ENCODE data around the gene DCTN1.
"Not testable (repeated sequence)": the region's sequence is repeated elsewhere in the genome, so short reads cannot be mapped to it uniquely, and the experiment has no call there.

DCTN1 gene

DNA sequence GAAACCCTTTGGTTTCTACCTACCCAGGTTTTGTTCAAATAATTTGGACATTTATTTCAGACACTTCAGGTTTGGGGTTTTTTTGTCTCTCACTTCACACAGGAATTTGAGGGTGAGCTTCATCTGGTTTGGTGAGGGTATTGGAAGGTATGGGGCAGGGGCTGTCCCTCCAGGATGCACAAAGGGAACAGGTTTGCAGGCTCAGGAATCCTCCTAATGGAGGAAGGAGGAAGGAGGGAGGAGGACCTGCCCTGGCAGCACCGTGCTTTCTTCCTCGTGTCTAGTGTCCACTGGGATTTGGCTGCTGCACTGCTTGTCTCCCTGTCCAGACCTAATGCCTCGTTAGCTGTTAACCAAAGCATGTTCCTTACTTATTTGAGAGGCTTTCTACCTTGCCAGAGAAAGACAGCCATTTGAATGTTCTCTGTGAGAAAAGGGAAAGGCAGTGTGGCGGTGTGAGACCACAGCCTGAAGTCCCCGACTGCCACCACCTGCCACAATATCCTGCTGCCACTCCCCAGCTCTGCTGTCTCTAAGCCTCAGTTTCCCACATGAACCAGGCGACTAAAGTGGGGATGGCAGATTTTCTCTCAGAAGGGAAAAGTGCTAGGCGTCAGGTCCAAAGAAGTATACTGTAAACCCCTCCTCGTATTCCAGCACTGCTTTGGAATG, 34.7 kb downstream of the DCTN1 start:
- no peak overlapping the region for H3K4me3 ChIP-seq (ENCODE audit: low read length)
- H3F3A ChIP-seq (ENCODE audit: control insufficient read depth, insufficient read depth) = no peaks in the 10 kb centered on the region
- H3K9me2 ChIP-seq (replicated peaks; ENCODE audit: control insufficient read depth, low read length) = no peaks in the 10 kb centered on the region
- H3K27me3 ChIP-seq (ENCODE audit: control insufficient read depth, low read length) = peaks cover 43% of the 10 kb centered on the region
- H3K4me2 ChIP-seq (ENCODE audit: low read length) = no peak overlapping the region
- no peaks in the 10 kb centered on the region for H3K79me2 ChIP-seq (ENCODE audit: control insufficient read depth, low read length)
- no peaks in the 10 kb centered on the region for H3K36me3 ChIP-seq (ENCODE audit: control insufficient read depth, low read length)
- H4K20me1 ChIP-seq (ENCODE audit: control insufficient read depth, insufficient read depth, low read depth, low read length) = no peaks in the 10 kb centered on the region
- TF ChIP-seq, protein P1, sequence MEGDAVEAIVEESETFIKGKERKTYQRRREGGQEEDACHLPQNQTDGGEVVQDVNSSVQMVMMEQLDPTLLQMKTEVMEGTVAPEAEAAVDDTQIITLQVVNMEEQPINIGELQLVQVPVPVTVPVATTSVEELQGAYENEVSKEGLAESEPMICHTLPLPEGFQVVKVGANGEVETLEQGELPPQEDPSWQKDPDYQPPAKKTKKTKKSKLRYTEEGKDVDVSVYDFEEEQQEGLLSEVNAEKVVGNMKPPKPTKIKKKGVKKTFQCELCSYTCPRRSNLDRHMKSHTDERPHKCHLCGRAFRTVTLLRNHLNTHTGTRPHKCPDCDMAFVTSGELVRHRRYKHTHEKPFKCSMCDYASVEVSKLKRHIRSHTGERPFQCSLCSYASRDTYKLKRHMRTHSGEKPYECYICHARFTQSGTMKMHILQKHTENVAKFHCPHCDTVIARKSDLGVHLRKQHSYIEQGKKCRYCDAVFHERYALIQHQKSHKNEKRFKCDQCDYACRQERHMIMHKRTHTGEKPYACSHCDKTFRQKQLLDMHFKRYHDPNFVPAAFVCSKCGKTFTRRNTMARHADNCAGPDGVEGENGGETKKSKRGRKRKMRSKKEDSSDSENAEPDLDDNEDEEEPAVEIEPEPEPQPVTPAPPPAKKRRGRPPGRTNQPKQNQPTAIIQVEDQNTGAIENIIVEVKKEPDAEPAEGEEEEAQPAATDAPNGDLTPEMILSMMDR (IDR thresholded peaks at IDR 0.05; ENCODE audit: low read depth, low read length, poor library complexity, severe bottlenecking) = no peak
- no peak for TF ChIP-seq EZH2phosphoT487 (IDR thresholded peaks at IDR 0.05; ENCODE audit: borderline replicate concordance, low read length)
- H3K9me3 ChIP-seq (ENCODE audit: control insufficient read depth, insufficient read depth, low read length) = no peaks in the 10 kb centered on the region
- H3K4me1 ChIP-seq (ENCODE audit: control insufficient read depth, low read length) = no peaks in the 10 kb centered on the region
- no peak overlapping the region for H3K27ac ChIP-seq (ENCODE audit: low read depth, low read length)

DNA sequence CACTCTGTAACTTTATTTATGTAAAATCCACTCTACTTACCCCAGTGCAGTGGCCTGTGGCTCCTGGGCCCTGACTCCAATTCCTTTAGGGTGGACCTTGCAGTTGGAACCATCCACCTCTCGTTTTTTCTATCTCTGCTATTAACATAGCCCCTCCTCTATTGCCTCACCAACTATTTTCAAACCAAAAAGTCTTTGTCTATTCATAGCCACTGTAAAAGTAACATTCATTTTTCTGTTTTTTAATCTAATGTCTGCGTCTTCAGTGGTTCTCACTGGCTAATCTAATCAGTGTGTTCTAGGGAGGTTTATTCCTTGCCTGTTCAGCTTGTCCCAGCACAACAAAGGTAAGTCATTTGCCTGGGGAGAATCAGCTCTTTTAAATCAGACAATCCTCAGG, 36.8 kb downstream of the DCTN1 start, which contains the start of gene SLC4A5:
TSS of gene SLC4A5 (minus strand) at position 101 of the 400 bp plus-strand sequence. CDS start 28,393 bp downstream, outside the sequence.
- Histone ChIP-seq H3K27ac (ENCODE audit: low read depth, low read length) (no peak within 1 kb of the TSS), H3K4me1 (ENCODE audit: control insufficient read depth, low read length) (no peaks in the 10 kb centered on the region), H3K4me3 (ENCODE audit: low read length) (no peak within 1 kb of the TSS), H4K20me1 (ENCODE audit: control insufficient read depth, insufficient read depth, low read depth, low read length) (no peaks in the 10 kb centered on the region), H3F3A (ENCODE audit: control insufficient read depth, insufficient read depth) (no peaks in the 10 kb centered on the region), H3K79me2 (ENCODE audit: control insufficient read depth, low read length) (no peaks in the 10 kb centered on the region), H3K36me3 (ENCODE audit: control insufficient read depth, low read length) (no peaks in the 10 kb centered on the region), H3K4me2 (ENCODE audit: low read length) (no peak within 1 kb of the TSS), H3K9me3 (ENCODE audit: control insufficient read depth, insufficient read depth, low read length) (no peaks in the 10 kb centered on the region), H3K9me2 (replicated peaks; ENCODE audit: control insufficient read depth, low read length) (no peaks in the 10 kb centered on the region), H3K27me3 (ENCODE audit: control insufficient read depth, low read length) (peaks cover 51% of the 10 kb centered on the region)
- TF ChIP-seq EZH2phosphoT487 (IDR thresholded peaks at IDR 0.05; ENCODE audit: borderline replicate concordance, low read length) = no peak
- TF ChIP-seq, protein P1 (IDR thresholded peaks at IDR 0.05; ENCODE audit: low read depth, low read length, poor library complexity, severe bottlenecking) = no peak

DNA sequence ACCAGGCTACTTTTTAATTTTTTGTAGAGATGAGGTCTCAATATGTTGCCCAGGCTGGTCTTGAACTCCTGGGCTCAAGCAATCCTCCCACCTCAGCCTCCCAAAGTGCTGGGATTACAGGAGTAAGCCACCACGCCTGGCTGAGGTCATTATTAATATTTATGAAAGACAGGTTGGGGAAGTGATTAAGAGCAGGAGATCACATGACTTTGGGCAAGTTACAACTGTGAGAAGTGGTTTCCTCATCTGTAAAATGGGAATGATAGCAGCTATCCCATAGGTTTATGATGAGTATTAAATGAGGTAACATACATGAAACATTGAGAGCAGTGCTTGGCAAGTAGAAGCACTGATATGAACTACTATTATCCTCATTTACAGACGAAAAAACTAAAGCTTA, 43.9 kb downstream of the DCTN1 start:
- H3K4me3 ChIP-seq (ENCODE audit: low read length); H3K9me3 ChIP-seq (ENCODE audit: control insufficient read depth, insufficient read depth, low read length); H3K79me2 ChIP-seq (ENCODE audit: control insufficient read depth, low read length); H3K36me3 ChIP-seq (ENCODE audit: control insufficient read depth, low read length); H3F3A ChIP-seq (ENCODE audit: control insufficient read depth, insufficient read depth); H4K20me1 ChIP-seq (ENCODE audit: control insufficient read depth, insufficient read depth, low read depth, low read length); H3K4me1 ChIP-seq (ENCODE audit: control insufficient read depth, low read length); H3K4me2 ChIP-seq (ENCODE audit: low read length); H3K9me2 ChIP-seq (replicated peaks; ENCODE audit: control insufficient read depth, low read length); H3K27ac ChIP-seq (ENCODE audit: low read depth, low read length): not testable (repeated sequence)
- H3K27me3 ChIP-seq (ENCODE audit: control insufficient read depth, low read length) = peaks cover 15% of the 10 kb centered on the region; the same call in 1 of the 2 replicates

DNA sequence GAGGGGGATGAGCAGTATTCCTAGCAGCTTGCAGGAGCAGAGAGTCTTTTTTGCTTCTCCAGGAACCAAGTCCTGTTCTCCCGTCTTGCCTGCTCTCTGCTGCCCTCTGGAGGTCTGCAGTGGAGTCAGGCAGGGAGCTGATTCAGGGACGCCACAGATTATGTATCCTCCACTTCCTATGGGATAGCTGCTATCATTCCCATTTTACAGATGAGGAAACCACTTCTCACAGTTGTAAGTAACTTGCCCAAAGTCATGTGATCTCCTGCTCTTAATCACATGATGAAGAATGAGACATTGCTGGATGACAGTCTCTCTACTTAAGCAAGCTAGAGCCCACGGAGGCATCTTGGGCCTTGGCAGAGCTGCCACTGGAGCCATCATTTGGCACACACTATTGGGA, 45.2 kb downstream of the DCTN1 start:
- Histone ChIP-seq H3K9me3 (ENCODE audit: control insufficient read depth, insufficient read depth, low read length) (no peaks in the 10 kb centered on the region), H3K36me3 (ENCODE audit: control insufficient read depth, low read length) (no peaks in the 10 kb centered on the region), H3K27me3 (ENCODE audit: control insufficient read depth, low read length) (peaks cover 15% of the 10 kb centered on the region), H3K4me3 (ENCODE audit: low read length) (no peak overlapping the region), H3F3A (ENCODE audit: control insufficient read depth, insufficient read depth) (no peaks in the 10 kb centered on the region), H3K4me1 (ENCODE audit: control insufficient read depth, low read length) (no peaks in the 10 kb centered on the region), H3K9me2 (replicated peaks; ENCODE audit: control insufficient read depth, low read length) (no peaks in the 10 kb centered on the region), H4K20me1 (ENCODE audit: control insufficient read depth, insufficient read depth, low read depth, low read length) (no peaks in the 10 kb centered on the region), H3K27ac (ENCODE audit: low read depth, low read length) (no peak overlapping the region), H3K79me2 (ENCODE audit: control insufficient read depth, low read length) (no peaks in the 10 kb centered on the region), H3K4me2 (ENCODE audit: low read length) (no peak overlapping the region)
- TF ChIP-seq, protein P1 (IDR thresholded peaks at IDR 0.05; ENCODE audit: low read depth, low read length, poor library complexity, severe bottlenecking) = peak; percentile 90
- no peak for TF ChIP-seq EZH2phosphoT487 (IDR thresholded peaks at IDR 0.05; ENCODE audit: borderline replicate concordance, low read length)
